NT2/D1 (cell line): Measurements from ENCODE around the gene LARGE1.

ENCODE experiments used
- DNase-seq: peaks from one replicate; pipeline ENCODE4 v3.0.0-alpha.2; 2011; ENCODE audit warnings: low read depth, low spot score
- H3K27me3 ChIP-seq: 2 replicates; pipeline ENCODE4 v1.6.0; 2011; ENCODE audit warnings: mild to moderate bottlenecking; ENCODE audit not compliant: insufficient read length, insufficient read depth
- H3K36me3 ChIP-seq: 2 replicates; pipeline ENCODE4 v1.6.1; 2011; ENCODE audit warnings: mild to moderate bottlenecking, low read length, mixed read lengths; ENCODE audit not compliant: insufficient read depth, insufficient read length
- H3K4me1 ChIP-seq: 2 replicates; pipeline ENCODE4 v1.5.1; 2011; ENCODE audit not compliant: insufficient read depth, insufficient read length
- H3K4me3 ChIP-seq: 2 replicates; pipeline ENCODE4 v1.5.1; 2011; ENCODE audit warnings: low read depth; ENCODE audit not compliant: insufficient read length
- H3K9ac ChIP-seq: 2 replicates; pipeline ENCODE4 v1.6.0; 2011; ENCODE audit warnings: low read depth; ENCODE audit not compliant: insufficient read length
- H3K9me3 ChIP-seq: 2 replicates; pipeline ENCODE4 v1.5.1; 2011; ENCODE audit warnings: mild to moderate bottlenecking, low read length; ENCODE audit not compliant: insufficient read depth
- SUZ12 ChIP-seq: IDR thresholded peaks from 2 replicates; pipeline ENCODE4 v1.6.1; 2011; ENCODE audit not compliant: insufficient read length, insufficient read depth; ENCODE audit errors: extremely low read depth
- YY1 ChIP-seq: IDR thresholded peaks from 2 replicates; pipeline ENCODE4 v1.6.1; 2011; ENCODE audit not compliant: insufficient read length, insufficient read depth
- ZNF274 ChIP-seq: IDR thresholded peaks from 2 replicates; pipeline ENCODE4 v1.6.1; 2011; ENCODE audit warnings: mild to moderate bottlenecking, low read depth, low read length

Gene LARGE1

GRCh38 chr22:33659448-33659847 is 260.8 kb downstream of the LARGE1 start:
- no peak for DNase-seq
- Histone ChIP-seq H3K9ac (no peak overlapping the region), H3K4me3 (no peak overlapping the region), H3K9me3 (no peaks in the 10 kb centered on the region), H3K36me3 (no peaks in the 10 kb centered on the region), H3K27me3 (no peaks in the 10 kb centered on the region), H3K4me1 (no peaks in the 10 kb centered on the region)
- TF ChIP-seq SUZ12, result no peak
- no peak for TF ChIP-seq YY1
- TF ChIP-seq ZNF274, result no peak

DNA sequence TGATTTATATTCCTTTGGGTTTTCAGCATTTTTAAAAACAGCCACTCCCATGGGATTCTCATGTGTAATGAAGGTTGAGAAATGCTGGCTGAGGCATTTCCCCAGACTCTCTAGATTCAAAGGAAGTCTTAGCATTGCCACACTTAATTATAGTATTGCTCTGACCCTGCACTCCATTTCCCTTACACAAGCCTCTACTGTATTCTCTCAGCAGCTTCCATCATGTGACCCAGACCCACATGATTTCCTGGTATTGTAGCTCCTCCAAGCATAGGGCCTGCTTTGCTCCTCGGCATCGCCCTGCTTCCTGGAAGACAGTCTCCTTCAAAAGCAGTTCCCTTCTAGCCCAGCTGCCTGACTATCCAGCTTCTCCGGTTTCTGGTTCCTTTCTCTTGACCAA is 261.5 kb downstream of the LARGE1 start:
- no peak for DNase-seq
- no peak overlapping the region for H3K9ac ChIP-seq
- H3K4me3 ChIP-seq, result no peak overlapping the region
- no peaks in the 10 kb centered on the region for H3K9me3 ChIP-seq
- TF ChIP-seq SUZ12 (no peak), ZNF274 (no peak), YY1 (no peak)
- no peaks in the 10 kb centered on the region for H3K4me1 ChIP-seq
- no peaks in the 10 kb centered on the region for H3K36me3 ChIP-seq
- H3K27me3 ChIP-seq, result no peaks in the 10 kb centered on the region

DNA sequence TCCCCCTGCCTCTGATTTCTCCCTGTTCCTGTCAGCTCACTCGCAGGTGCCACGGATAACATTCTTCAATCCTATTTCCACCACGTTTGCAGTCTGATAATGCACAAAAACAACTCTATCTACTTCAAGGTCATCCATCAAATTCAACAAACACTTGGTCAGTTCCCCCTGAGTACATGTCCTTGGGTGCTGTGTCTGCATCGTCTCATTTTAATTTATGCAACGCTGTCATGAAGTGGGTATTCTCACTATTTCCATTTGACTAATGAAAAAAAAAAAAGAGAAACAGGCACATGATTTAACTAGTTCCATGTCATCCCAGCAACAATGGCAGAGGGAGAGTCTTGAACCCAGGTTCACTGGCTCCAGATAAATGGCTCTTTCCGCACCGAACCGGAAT is 262.6 kb downstream of the LARGE1 start:
- no peak for DNase-seq
- Histone ChIP-seq H3K4me1 (no peaks in the 10 kb centered on the region), H3K4me3 (no peak overlapping the region), H3K9ac (no peak overlapping the region), H3K36me3 (no peaks in the 10 kb centered on the region), H3K27me3 (no peaks in the 10 kb centered on the region), H3K9me3 (no peaks in the 10 kb centered on the region)
- TF ChIP-seq ZNF274 (no peak), SUZ12 (no peak), YY1 (no peak)

GRCh38 chr22:33656808-33657628 is 263.3 kb downstream of the LARGE1 start:
- TF ChIP-seq ZNF274 (no peak), SUZ12 (no peak), YY1 (no peak)
- no peaks in the 10 kb centered on the region for H3K36me3 ChIP-seq
- no peaks in the 10 kb centered on the region for H3K27me3 ChIP-seq
- no peaks in the 10 kb centered on the region for H3K9me3 ChIP-seq
- no peak for DNase-seq
- no peak overlapping the region for H3K4me3 ChIP-seq
- no peak overlapping the region for H3K9ac ChIP-seq
- H3K4me1 ChIP-seq, result no peaks in the 10 kb centered on the region

DNA sequence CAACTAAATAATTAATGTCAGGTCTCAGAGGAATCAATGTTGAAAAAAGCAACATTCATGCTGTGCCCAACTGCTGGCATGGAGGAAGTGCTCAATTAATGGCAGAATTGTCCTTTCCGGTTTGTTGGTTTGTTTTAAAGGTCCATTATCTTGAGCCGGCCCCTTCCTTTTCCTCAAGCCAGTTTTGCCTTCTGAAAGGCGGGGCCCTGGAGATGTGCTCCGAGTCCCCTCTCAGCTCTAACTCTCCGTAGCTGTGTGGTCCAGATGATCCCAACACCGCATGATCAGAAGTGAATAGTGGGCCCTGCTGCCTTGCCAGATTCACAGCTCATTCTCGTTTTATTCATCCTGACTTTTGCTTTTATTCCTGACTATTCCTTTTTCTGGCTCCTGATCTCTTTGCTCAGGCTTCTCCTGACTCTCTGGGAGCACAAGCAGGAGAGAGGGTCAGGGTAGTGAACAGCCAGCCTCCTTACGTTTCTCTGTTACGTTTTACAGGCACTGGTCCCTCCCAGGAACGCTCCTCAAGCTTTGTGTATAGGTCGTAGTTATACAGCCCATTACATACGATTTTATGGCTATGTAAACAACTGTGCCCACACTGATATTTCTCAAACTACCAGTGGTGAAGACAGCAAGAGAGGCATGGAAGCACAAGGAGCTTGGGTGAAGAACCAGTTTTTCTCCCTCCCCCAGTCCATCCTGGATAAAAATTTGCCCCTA is 265.9 kb downstream of the LARGE1 start:
- H3K4me1 ChIP-seq, result peaks cover 2% of the 10 kb centered on the region
- no peak overlapping the region for H3K4me3 ChIP-seq
- no peaks in the 10 kb centered on the region for H3K9me3 ChIP-seq
- H3K27me3 ChIP-seq, result no peaks in the 10 kb centered on the region
- TF ChIP-seq YY1 (no peak), SUZ12 (no peak), ZNF274 (no peak)
- H3K36me3 ChIP-seq, result peaks cover 4% of the 10 kb centered on the region
- DNase-seq, result no peak
- no peak overlapping the region for H3K9ac ChIP-seq

GRCh38 chr22:33653532-33654063 is 266.7 kb downstream of the LARGE1 start:
- no peak overlapping the region for H3K4me3 ChIP-seq
- peaks cover 4% of the 10 kb centered on the region for H3K36me3 ChIP-seq
- no peaks in the 10 kb centered on the region for H3K27me3 ChIP-seq
- no peak for DNase-seq
- H3K4me1 ChIP-seq, result peaks cover 2% of the 10 kb centered on the region
- no peak overlapping the region for H3K9ac ChIP-seq
- no peaks in the 10 kb centered on the region for H3K9me3 ChIP-seq
- no peak for TF ChIP-seq ZNF274
- no peak for TF ChIP-seq SUZ12
- no peak for TF ChIP-seq YY1

GRCh38 chr22:33652615-33653014 is 267.7 kb downstream of the LARGE1 start:
- DNase-seq, result no peak
- Histone ChIP-seq H3K4me3 (no peak overlapping the region), H3K4me1 (peaks cover 2% of the 10 kb centered on the region), H3K27me3 (no peaks in the 10 kb centered on the region), H3K36me3 (peaks cover 4% of the 10 kb centered on the region), H3K9ac (no peak overlapping the region), H3K9me3 (no peaks in the 10 kb centered on the region)
- TF ChIP-seq ZNF274 (no peak), YY1 (no peak), SUZ12 (no peak)
